Left lung (tissue), 10 donors: ENCODE results near the gene KCNK3. TPM values are rescaled to one million over a fixed set of nuclear protein-coding genes. Genes with fewer than 3 reads are reported as not detected.
A peak's percentile ranks its signal among the peaks of the same experiment; 100 is the strongest.

Experiments used
- ATAC-seq: fragments of 200-7000 bp; cut with Tn5 transposase; one replicate; pipeline ENCODE4 v1.9.1; 2020; ENCODE audit warnings: moderate library complexity
- DNase-seq, 4 donors: peaks; one replicate each; pipeline ENCODE4 v3.0.0-alpha.2; 2013 to 2020
- H3K27ac ChIP-seq, 2 donors: fragments of 200-600 bp; sonication (generic) in 1 of 2; one replicate each; pipeline versions ENCODE4 v1.5.0 to v1.8.0; 2020 to 2021
- H3K27me3 ChIP-seq, 2 donors: fragments of 200-600 bp; sonication (generic) in 1 of 2; one replicate each; pipeline versions ENCODE4 v1.5.0 to v1.8.0; 2020 to 2021
- H3K36me3 ChIP-seq, 2 donors: fragments of 200-600 bp; sonication (generic) in 1 of 2; one replicate each; pipeline versions ENCODE4 v1.5.0 to v1.8.0; 2020 to 2021
- H3K4me1 ChIP-seq, 2 donors: fragments of 200-600 bp; one replicate each; pipeline ENCODE4 v1.8.0; 2021
- H3K4me3 ChIP-seq, 2 donors: fragments of 200-600 bp; sonication (generic) in 1 of 2; one replicate each; pipeline versions ENCODE4 v1.5.0 to v1.8.0; 2020 to 2021; ENCODE audit warnings: mild to moderate bottlenecking in 1 of 2
- H3K9me3 ChIP-seq, 2 donors: fragments of 200-600 bp; sonication (generic) in 1 of 2; one replicate each; pipeline versions ENCODE4 v1.5.0 to v1.8.0; 2020 to 2021
- CTCF ChIP-seq, 2 donors: fragments of 200-600 bp; sonication (generic) in 1 of 2; IDR thresholded peaks; one replicate each; pipeline versions ENCODE4 v1.5.0 to v1.8.0; 2021; ENCODE audit warnings: antibody characterized with exemption in 2 of 2
- intact Hi-C, 2 donors: fragments of 100-400 bp; cut with DNase I; formaldehyde crosslinking; loops; one replicate each; pipeline versions ENCODE4 v1.11.2 to v1.14.2; 2022
- polyA plus RNA-seq, 6 donors: library from polyadenylated mRNA; unstranded; fragments of 120-200 nt; gene quantifications; one replicate each; pipeline ENCODE4 v1.2.1, GENCODE V29; 2013; ENCODE audit not compliant: insufficient read length in 6 of 6
- total RNA-seq, 2 donors: library from RNA; stranded (reverse); fragmentation: NEBNext Ultra II Directional; extraction: Animal tissue kit (Norgen Biotek cat#: 25700); gene quantifications; one replicate each; pipeline ENCODE4 v1.2.1, GENCODE V29; 2021
- donor health status: DM: no; HTN: yes; CAD: no.
- donor health status: DM: no; HTN: no; CAD: no.

KCNK3 gene
- total and polyA plus RNA-seq, 8 donors, result 17.8 to 34.9 (median 28.3) TPM

GRCh38 chr2:26730549-26731344 is 38.2 kb downstream of the KCNK3 start:
- Histone ChIP-seq H3K27ac (no peak overlapping the region), H3K36me3 (no peaks in the 10 kb centered on the region), H3K9me3 (no peaks in the 10 kb centered on the region), H3K4me3 (no peak overlapping the region), H3K27me3 (peaks cover 5 to 29% of the 10 kb centered on the region in 2 donors), H3K4me1 (no peaks in the 10 kb centered on the region)
- no peak for TF ChIP-seq CTCF (IDR thresholded peaks at IDR 0.05)
- DNase-seq (no peak), ATAC-seq (no peak)
- intact Hi-C loops, result no loop called here

GRCh38 chr2:26731714-26732113 is 39.2 kb downstream of the KCNK3 start:
- peaks cover 0 to 5% of the 10 kb centered on the region in 2 donors for H3K4me1 ChIP-seq
- no peaks in the 10 kb centered on the region for H3K9me3 ChIP-seq
- H3K27ac ChIP-seq, result no peak overlapping the region
- no peak overlapping the region for H3K4me3 ChIP-seq
- peaks cover 5 to 29% of the 10 kb centered on the region in 2 donors for H3K27me3 ChIP-seq
- intact Hi-C loops, result no loop called here
- H3K36me3 ChIP-seq, result no peaks in the 10 kb centered on the region
- DNase-seq, result no peak
- no peak for ATAC-seq
- no peak for TF ChIP-seq CTCF (IDR thresholded peaks at IDR 0.05)

- intact Hi-C loops, result no loop called here
- TF ChIP-seq CTCF (IDR thresholded peaks at IDR 0.05), result no peak
Measured at GRCh38 chr2:26732446-26732845, 39.9 kb downstream of the KCNK3 start.

GRCh38 chr2:26733413-26733812 is 40.9 kb downstream of the KCNK3 start:
- H3K36me3 ChIP-seq, result no peaks in the 10 kb centered on the region
- no peak for TF ChIP-seq CTCF (IDR thresholded peaks at IDR 0.05)
- no peak for ATAC-seq
- H3K9me3 ChIP-seq, result no peaks in the 10 kb centered on the region
- no peak overlapping the region for H3K4me3 ChIP-seq
- DNase-seq, result peak in 1 of 4 donors; percentile 63
- no peak overlapping the region for H3K27ac ChIP-seq
- intact Hi-C loops, result no loop called here
- H3K27me3 ChIP-seq, result peaks cover 0 to 13% of the 10 kb centered on the region in 2 donors
- peaks cover 0 to 5% of the 10 kb centered on the region in 2 donors for H3K4me1 ChIP-seq

More at GRCh38 chr2:26732446-26732845, 39.9 kb downstream of the KCNK3 start:
- H3K4me3 ChIP-seq, result no peak overlapping the region
- no peaks in the 10 kb centered on the region for H3K36me3 ChIP-seq
- H3K9me3 ChIP-seq, result no peaks in the 10 kb centered on the region
- peaks cover 0 to 5% of the 10 kb centered on the region in 2 donors for H3K4me1 ChIP-seq
- H3K27ac ChIP-seq, result no peak overlapping the region
- ATAC-seq, result no peak
- H3K27me3 ChIP-seq, result peaks cover 5 to 22% of the 10 kb centered on the region in 2 donors
- no peak for DNase-seq

GRCh38 chr2:26735097-26735496 is 42.6 kb downstream of the KCNK3 start:
- Histone ChIP-seq H3K4me3 (no peak overlapping the region), H3K4me1 (peaks cover 0 to 5% of the 10 kb centered on the region in 2 donors), H3K27me3 (peaks cover 0 to 5% of the 10 kb centered on the region in 2 donors), H3K9me3 (no peaks in the 10 kb centered on the region), H3K27ac (no peak overlapping the region), H3K36me3 (no peaks in the 10 kb centered on the region)
- DNase-seq (no peak), ATAC-seq (peak; percentile 69)
- intact Hi-C loops, result no loop called here
- TF ChIP-seq CTCF (IDR thresholded peaks at IDR 0.05), result no peak
